ENCODE measurements around the gene SLC26A9. TPM values are rescaled to one million over a fixed set of nuclear protein-coding genes. Genes with fewer than 3 reads are reported as not detected.

SLC26A9 gene
- polyA plus RNA-seq, 1 of the 3 experiments (the other 2 are of a cell fraction), result not detected

DNA sequence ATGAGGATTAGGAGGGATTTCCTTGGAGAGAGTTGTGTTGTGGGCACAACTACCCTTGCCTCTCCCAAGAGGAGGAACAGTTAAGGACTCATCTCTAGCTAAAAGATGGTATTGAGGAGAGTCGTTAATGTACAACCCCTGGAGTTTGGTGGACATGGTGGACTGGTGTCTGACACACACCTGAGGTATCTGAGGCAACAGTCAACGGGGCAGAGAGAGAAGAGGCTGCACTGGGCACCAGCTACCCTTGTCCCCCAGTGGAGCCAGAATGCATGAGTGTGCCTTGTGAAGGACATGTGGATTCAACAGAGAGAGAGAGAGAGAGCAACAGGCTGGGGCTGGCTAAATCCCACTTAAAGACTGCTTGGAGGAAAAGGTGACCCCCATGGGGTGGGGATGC, 47.0 kb upstream of the SLC26A9 start (continued):
- TF ChIP-seq, protein P1, sequence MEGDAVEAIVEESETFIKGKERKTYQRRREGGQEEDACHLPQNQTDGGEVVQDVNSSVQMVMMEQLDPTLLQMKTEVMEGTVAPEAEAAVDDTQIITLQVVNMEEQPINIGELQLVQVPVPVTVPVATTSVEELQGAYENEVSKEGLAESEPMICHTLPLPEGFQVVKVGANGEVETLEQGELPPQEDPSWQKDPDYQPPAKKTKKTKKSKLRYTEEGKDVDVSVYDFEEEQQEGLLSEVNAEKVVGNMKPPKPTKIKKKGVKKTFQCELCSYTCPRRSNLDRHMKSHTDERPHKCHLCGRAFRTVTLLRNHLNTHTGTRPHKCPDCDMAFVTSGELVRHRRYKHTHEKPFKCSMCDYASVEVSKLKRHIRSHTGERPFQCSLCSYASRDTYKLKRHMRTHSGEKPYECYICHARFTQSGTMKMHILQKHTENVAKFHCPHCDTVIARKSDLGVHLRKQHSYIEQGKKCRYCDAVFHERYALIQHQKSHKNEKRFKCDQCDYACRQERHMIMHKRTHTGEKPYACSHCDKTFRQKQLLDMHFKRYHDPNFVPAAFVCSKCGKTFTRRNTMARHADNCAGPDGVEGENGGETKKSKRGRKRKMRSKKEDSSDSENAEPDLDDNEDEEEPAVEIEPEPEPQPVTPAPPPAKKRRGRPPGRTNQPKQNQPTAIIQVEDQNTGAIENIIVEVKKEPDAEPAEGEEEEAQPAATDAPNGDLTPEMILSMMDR (IDR thresholded peaks at IDR 0.05), result no peak
- TF ChIP-seq, protein P2, sequence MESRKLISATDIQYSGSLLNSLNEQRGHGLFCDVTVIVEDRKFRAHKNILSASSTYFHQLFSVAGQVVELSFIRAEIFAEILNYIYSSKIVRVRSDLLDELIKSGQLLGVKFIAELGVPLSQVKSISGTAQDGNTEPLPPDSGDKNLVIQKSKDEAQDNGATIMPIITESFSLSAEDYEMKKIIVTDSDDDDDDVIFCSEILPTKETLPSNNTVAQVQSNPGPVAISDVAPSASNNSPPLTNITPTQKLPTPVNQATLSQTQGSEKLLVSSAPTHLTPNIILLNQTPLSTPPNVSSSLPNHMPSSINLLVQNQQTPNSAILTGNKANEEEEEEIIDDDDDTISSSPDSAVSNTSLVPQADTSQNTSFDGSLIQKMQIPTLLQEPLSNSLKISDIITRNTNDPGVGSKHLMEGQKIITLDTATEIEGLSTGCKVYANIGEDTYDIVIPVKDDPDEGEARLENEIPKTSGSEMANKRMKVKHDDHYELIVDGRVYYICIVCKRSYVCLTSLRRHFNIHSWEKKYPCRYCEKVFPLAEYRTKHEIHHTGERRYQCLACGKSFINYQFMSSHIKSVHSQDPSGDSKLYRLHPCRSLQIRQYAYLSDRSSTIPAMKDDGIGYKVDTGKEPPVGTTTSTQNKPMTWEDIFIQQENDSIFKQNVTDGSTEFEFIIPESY (IDR thresholded peaks at IDR 0.05; ENCODE audit: borderline replicate concordance, low read depth), result no peak
- TF ChIP-seq POLR2AphosphoS5 (IDR thresholded peaks at IDR 0.05; ENCODE audit: low read depth, low read length) (no peak), EP300 (IDR thresholded peaks at IDR 0.05; ENCODE audit: borderline replicate concordance in 1 of 2, low read depth in 1 of 2, low read length in 1 of 2) (no peak), FOXJ3 (CRISPR knock-in tag; IDR thresholded peaks at IDR 0.05) (no peak), TAF1 (IDR thresholded peaks at IDR 0.05; ENCODE audit: borderline replicate concordance, low read depth, low read length) (no peak), USF2 (IDR thresholded peaks at IDR 0.05; ENCODE audit: borderline replicate concordance, low read depth, low read length) (no peak)
- TF ChIP-seq, protein P3, sequence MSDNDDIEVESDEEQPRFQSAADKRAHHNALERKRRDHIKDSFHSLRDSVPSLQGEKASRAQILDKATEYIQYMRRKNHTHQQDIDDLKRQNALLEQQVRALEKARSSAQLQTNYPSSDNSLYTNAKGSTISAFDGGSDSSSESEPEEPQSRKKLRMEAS (IDR thresholded peaks at IDR 0.05; ENCODE audit: low read depth), result no peak

GRCh38 chr1:205989786-205990185, 46.5 kb upstream of the SLC26A9 start:
- H3F3A ChIP-seq (replicated peaks; ENCODE audit: insufficient read depth), result no peaks in the 10 kb centered on the region
- H3K36me3 ChIP-seq (replicated peaks in 1 of 2; ENCODE audit: control insufficient read depth in 1 of 2, insufficient read depth in 2 of 2, low read length in 1 of 2), result no peaks in the 10 kb centered on the region
- no peaks in the 10 kb centered on the region for H3K79me2 ChIP-seq (ENCODE audit: insufficient read depth)
- 46% methylated on average over 5 of the region's 5 CpGs for WGBS (ENCODE audit: low lambda C conversion rate)
- ChIA-PET POLR2A (no interaction called here), CTCF (interaction anchor here (1.3 to 2.3 kb wide), 2 partner anchors 12 to 199 kb away, joined by 7 to 15 read pairs; no protein-coding TSS in a partner anchor)
- H4K20me1 ChIP-seq (ENCODE audit: insufficient read depth), result no peaks in the 10 kb centered on the region
- no peaks in the 10 kb centered on the region for H3K9me2 ChIP-seq
- H3K27me3 ChIP-seq (ENCODE audit: insufficient read depth), result no peaks in the 10 kb centered on the region; the same call in 1 of the 2 replicates
- no peak overlapping the region for H3K4me3 ChIP-seq (ENCODE audit: low read depth in 2 of 2, low read length in 1 of 2)
- no peak overlapping the region for H3K27ac ChIP-seq (ENCODE audit: low read depth in 2 of 2, low read length in 1 of 2)
- no peak overlapping the region for H2AFZ ChIP-seq (ENCODE audit: low read depth)
- H3K4me1 ChIP-seq (ENCODE audit: control insufficient read depth in 1 of 2, insufficient read depth in 2 of 2, low read depth in 1 of 2, low read length in 1 of 2), result no peaks in the 10 kb centered on the region; a peak in 1 of 4 replicates
- no peak overlapping the region for H3K4me2 ChIP-seq
- TF ChIP-seq USF1 (IDR thresholded peaks at IDR 0.05; ENCODE audit: borderline replicate concordance, low read depth) (no peak), GATA2 (CRISPR knock-in tag; IDR thresholded peaks at IDR 0.05) (no peak), YY1 (IDR thresholded peaks at IDR 0.05; ENCODE audit: low read depth) (no peak), ELF1 (IDR thresholded peaks at IDR 0.05) (no peak)
- TF ChIP-seq, protein P4, sequence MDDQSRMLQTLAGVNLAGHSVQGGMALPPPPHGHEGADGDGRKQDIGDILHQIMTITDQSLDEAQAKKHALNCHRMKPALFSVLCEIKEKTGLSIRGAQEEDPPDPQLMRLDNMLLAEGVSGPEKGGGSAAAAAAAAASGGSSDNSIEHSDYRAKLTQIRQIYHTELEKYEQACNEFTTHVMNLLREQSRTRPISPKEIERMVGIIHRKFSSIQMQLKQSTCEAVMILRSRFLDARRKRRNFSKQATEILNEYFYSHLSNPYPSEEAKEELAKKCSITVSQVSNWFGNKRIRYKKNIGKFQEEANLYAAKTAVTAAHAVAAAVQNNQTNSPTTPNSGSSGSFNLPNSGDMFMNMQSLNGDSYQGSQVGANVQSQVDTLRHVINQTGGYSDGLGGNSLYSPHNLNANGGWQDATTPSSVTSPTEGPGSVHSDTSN (IDR thresholded peaks at IDR 0.05), result no peak
- no peaks in the 10 kb centered on the region for H3K9me3 ChIP-seq
- no peak overlapping the region for H3K9ac ChIP-seq
- DNase-seq, result no peak
